Spinal cord (tissue), 10 donors: ENCODE measurements around the gene BRD1. TPM values are rescaled to one million over a fixed set of nuclear protein-coding genes. Genes with fewer than 3 reads are reported as not detected.
A peak's percentile ranks its signal among the peaks of the same experiment; 100 is the strongest.

Experiments used
- DNase-seq, 6 donors: peaks; one replicate each; pipeline versions ENCODE4 v3.0.0 to v3.0.0-alpha.2; 2013 to 2015; ENCODE audit warnings: low spot score in 6 of 6, low read depth in 4 of 6
- H3K27ac ChIP-seq: one replicate; pipeline ENCODE4 v1.5.1; 2013; ENCODE audit warnings: low read depth, low read length, control low read depth
- H3K27me3 ChIP-seq: one replicate; pipeline ENCODE4 v1.6.1; 2013; ENCODE audit warnings: low read length; ENCODE audit not compliant: control insufficient read depth, insufficient read depth
- H3K36me3 ChIP-seq: one replicate; pipeline ENCODE4 v1.6.1; 2013; ENCODE audit warnings: low read length; ENCODE audit not compliant: control insufficient read depth, insufficient read depth
- H3K4me1 ChIP-seq: one replicate; pipeline ENCODE4 v1.6.1; 2013; ENCODE audit warnings: low read length; ENCODE audit not compliant: control insufficient read depth, insufficient read depth
- H3K4me3 ChIP-seq: one replicate; pipeline ENCODE4 v1.5.1; 2013; ENCODE audit warnings: low read depth, low read length, control low read depth
- H3K9me3 ChIP-seq: one replicate; pipeline ENCODE4 v1.6.1; 2013; ENCODE audit warnings: low read length; ENCODE audit not compliant: control insufficient read depth, insufficient read depth
- WGBS: methylation state at CpG from one replicate; pipeline ENCODE4 v1.1.5; 2013; ENCODE audit warnings: missing lambda C conversion rate; ENCODE audit not compliant: insufficient coverage; 5-methylcytosine and 5-hydroxymethylcytosine counted together
- polyA plus RNA-seq, 2 donors: library from polyadenylated mRNA; unstranded; fragments of 120-200 nt; gene quantifications; one replicate each; pipeline ENCODE4 v1.2.1, GENCODE V29; 2013; ENCODE audit not compliant: insufficient read length in 2 of 2
- small RNA-seq: library from RNA; depleted of rRNA; stranded (forward); fragments of <200 nt; gene quantifications from one replicate; pipeline ENCODE3, GENCODE V24; 2014; ENCODE audit warnings: low replicate concordance
- total RNA-seq, 2 donors: library from RNA; depleted of rRNA in 1 of 2; stranded (reverse); fragments of 120-200 nt in 1 of 2; fragments of >200 nt in 1 of 2; gene quantifications; one replicate each; pipeline versions ENCODE4 v1.2.3 to v1.2.4, GENCODE V29; 2013 to 2014
- donor health status: healthy.

The BRD1 gene
- total and polyA plus RNA-seq, 4 donors, result 25.7 to 43.2 (median 32.0) TPM

- no peak for DNase-seq
- WGBS, result 85% methylated on average over 12 of the region's 17 CpGs
- Histone ChIP-seq H3K4me1 (peaks cover 12% of the 10 kb centered on the region), H3K36me3 (no peaks in the 10 kb centered on the region), H3K27ac (no peak overlapping the region), H3K27me3 (peaks cover 32% of the 10 kb centered on the region), H3K4me3 (no peak overlapping the region), H3K9me3 (no peaks in the 10 kb centered on the region)
Observed at GRCh38 chr22:49726701-49727101, 101.0 kb downstream of the BRD1 start.

- H3K36me3 ChIP-seq, result no peaks in the 10 kb centered on the region
- H3K4me3 ChIP-seq, result no peak overlapping the region
- no peak overlapping the region for H3K27ac ChIP-seq
- H3K27me3 ChIP-seq, result peaks cover 32% of the 10 kb centered on the region
- WGBS, result 90% methylated on average over 7 of the region's 10 CpGs
- no peaks in the 10 kb centered on the region for H3K9me3 ChIP-seq
- DNase-seq, result no peak
- H3K4me1 ChIP-seq, result peaks cover 12% of the 10 kb centered on the region
Observed at GRCh38 chr22:49726022-49726681, 101.5 kb downstream of the BRD1 start.

GRCh38 chr22:49725516-49725915, 102.2 kb downstream of the BRD1 start:
- Histone ChIP-seq H3K27ac (no peak overlapping the region), H3K4me1 (peaks cover 13% of the 10 kb centered on the region), H3K27me3 (peaks cover 32% of the 10 kb centered on the region), H3K9me3 (no peaks in the 10 kb centered on the region), H3K4me3 (no peak overlapping the region), H3K36me3 (no peaks in the 10 kb centered on the region)
- DNase-seq, result no peak
- WGBS, result 92% methylated on average over 19 of the region's 19 CpGs

- Histone ChIP-seq H3K27me3 (peaks cover 32% of the 10 kb centered on the region), H3K9me3 (no peaks in the 10 kb centered on the region), H3K27ac (no peak overlapping the region), H3K4me3 (no peak overlapping the region), H3K4me1 (peaks cover 17% of the 10 kb centered on the region), H3K36me3 (no peaks in the 10 kb centered on the region)
- WGBS, result 1% methylated on average over 31 of the region's 41 CpGs
- peak; percentile 13 to 91 (median 54) for DNase-seq
Observed at GRCh38 chr22:49724893-49725489, 102.7 kb downstream of the BRD1 start.

- no peak overlapping the region for H3K4me3 ChIP-seq
- H3K27ac ChIP-seq, result no peak overlapping the region
- no peaks in the 10 kb centered on the region for H3K9me3 ChIP-seq
- no peaks in the 10 kb centered on the region for H3K36me3 ChIP-seq
- 49% methylated on average over 54 of the region's 54 CpGs for WGBS
- peaks cover 32% of the 10 kb centered on the region for H3K27me3 ChIP-seq
- H3K4me1 ChIP-seq, result peaks cover 17% of the 10 kb centered on the region
- DNase-seq, result no peak
Observed at GRCh38 chr22:49724030-49724892, 103.4 kb downstream of the BRD1 start.

GRCh38 chr22:49723478-49724029, 104.1 kb downstream of the BRD1 start:
- no peak overlapping the region for H3K4me3 ChIP-seq
- H3K36me3 ChIP-seq, result no peaks in the 10 kb centered on the region
- WGBS, result 93% methylated on average over 9 of the region's 14 CpGs
- peaks cover 32% of the 10 kb centered on the region for H3K27me3 ChIP-seq
- no peak for DNase-seq
- H3K9me3 ChIP-seq, result no peaks in the 10 kb centered on the region
- peaks cover 17% of the 10 kb centered on the region for H3K4me1 ChIP-seq
- H3K27ac ChIP-seq, result no peak overlapping the region

Small RNA genes lying within 50 kb of the gene (small RNA-seq; reads per million reads assigned to genes)
- not detected for gene AL117328.1
- gene RF00017, result not detected

Other genes starting within 250 kb of the BRD1 start
- gene ZBED4, start 26.0 kb upstream of the BRD1 start, total RNA-seq, result 1 to 10 TPM; 8.5 to 9.0 TPM
- 10 to 100 TPM; 14.7 to 15.6 TPM for gene ZBED4, start 26.0 kb upstream of the BRD1 start, polyA plus RNA-seq
- 10 to 100 TPM; 13.3 to 14.4 TPM for gene ALG12, start 90.6 kb upstream of the BRD1 start, total RNA-seq
- 10 to 100 TPM; 23.8 to 27.4 TPM for gene ALG12, start 90.6 kb upstream of the BRD1 start, polyA plus RNA-seq
- 10 to 100 TPM; 21.5 to 43.3 TPM for gene CRELD2, start 90.8 kb upstream of the BRD1 start, total RNA-seq
- 10 to 100 TPM; 44.9 to 61.3 TPM for gene CRELD2, start 90.8 kb upstream of the BRD1 start, polyA plus RNA-seq
- gene PIM3, start 132.9 kb upstream of the BRD1 start, total RNA-seq, result 10 to 100 TPM; 12.9 to 18.5 TPM
- gene PIM3, start 132.9 kb upstream of the BRD1 start, polyA plus RNA-seq, result 10 to 100 TPM; 27.8 to 27.9 TPM
- gene IL17REL, start 184.9 kb upstream of the BRD1 start, total RNA-seq, result under 1 TPM; 0.22 to 0.40 TPM
- under 1 TPM; 0.36 to 0.96 TPM for gene IL17REL, start 184.9 kb upstream of the BRD1 start, polyA plus RNA-seq
- not detected for gene TTLL8, start 230.4 kb upstream of the BRD1 start, total RNA-seq
- not detected for gene TTLL8, start 230.4 kb upstream of the BRD1 start, polyA plus RNA-seq